Nephron progenitor cell (in vitro differentiated cells): ENCODE data around the gene ARHGEF7.

Source experiments
- DNase-seq: peaks from one replicate; pipeline ENCODE4 v3.0.0; 2021
- H3K27ac Mint-ChIP-seq: 2 replicates; pipeline ENCODE4 v1.8.0; 2021; ENCODE audit warnings: mild to moderate bottlenecking, moderate library complexity, mixed read lengths
- H3K27me3 Mint-ChIP-seq: 2 replicates; pipeline ENCODE4 v1.8.0; 2021; ENCODE audit warnings: mild to moderate bottlenecking, low read depth, mixed read lengths; ENCODE audit not compliant: poor library complexity
- H3K36me3 Mint-ChIP-seq: 2 replicates; pipeline ENCODE4 v1.8.0; 2021; ENCODE audit warnings: low read depth, mixed read lengths
- H3K4me1 Mint-ChIP-seq: 2 replicates; pipeline ENCODE4 v1.8.0; 2021; ENCODE audit warnings: mixed read lengths
- H3K4me3 Mint-ChIP-seq: 2 replicates; pipeline ENCODE4 v1.8.0; 2021; ENCODE audit warnings: mild to moderate bottlenecking, moderate library complexity, mixed read lengths
- H3K9me3 Mint-ChIP-seq: 2 replicates; pipeline ENCODE4 v1.8.0; 2021; ENCODE audit warnings: mild to moderate bottlenecking, moderate library complexity, mixed read lengths
- CTCF ChIP-seq: fragments of 200-600 bp; sonication (generic); IDR thresholded peaks from 2 replicates; pipeline ENCODE4 v1.5.0; 2021; ENCODE audit warnings: antibody characterized with exemption

Gene ARHGEF7

DNA sequence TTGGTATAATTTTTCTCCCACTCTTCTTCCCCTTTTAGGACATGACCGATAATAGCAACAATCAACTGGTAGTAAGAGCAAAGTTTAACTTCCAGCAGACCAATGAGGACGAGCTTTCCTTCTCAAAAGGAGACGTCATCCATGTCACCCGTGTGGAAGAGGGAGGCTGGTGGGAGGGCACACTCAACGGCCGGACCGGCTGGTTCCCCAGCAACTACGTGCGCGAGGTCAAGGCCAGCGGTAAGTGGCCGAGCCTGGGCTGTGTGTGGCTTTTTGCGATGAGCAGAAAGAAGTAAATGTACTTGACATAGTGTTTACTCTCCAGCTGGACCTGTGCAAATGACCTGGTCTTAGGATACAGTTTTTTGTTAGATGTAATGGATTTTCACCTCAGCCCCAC is 102.5 kb downstream of the ARHGEF7 start:
- no peak for DNase-seq
- Mint-ChIP-seq H3K27me3 (no peaks in the 10 kb centered on the region), H3K4me1 (peaks cover 34% of the 10 kb centered on the region), H3K27ac (no peak overlapping the region), H3K36me3 (peaks cover 19% of the 10 kb centered on the region), H3K9me3 (no peaks in the 10 kb centered on the region), H3K4me3 (no peak overlapping the region)
- no peak for TF ChIP-seq CTCF

GRCh38 chr13:111219280-111219679 is 104.2 kb downstream of the ARHGEF7 start:
- Mint-ChIP-seq H3K27me3 (no peaks in the 10 kb centered on the region), H3K4me3 (no peak overlapping the region)

GRCh38 chr13:111219950-111220349 is 104.8 kb downstream of the ARHGEF7 start:
- Mint-ChIP-seq H3K27ac (peak overlapping the region; percentile 79), H3K4me3 (no peak overlapping the region), H3K36me3 (peaks cover 24% of the 10 kb centered on the region), H3K4me1 (peaks cover 35% of the 10 kb centered on the region), H3K9me3 (no peaks in the 10 kb centered on the region), H3K27me3 (no peaks in the 10 kb centered on the region)
- no peak for DNase-seq
- no peak for TF ChIP-seq CTCF

More at GRCh38 chr13:111219280-111219679, 104.2 kb downstream of the ARHGEF7 start:
- Mint-ChIP-seq H3K4me1 (peaks cover 35% of the 10 kb centered on the region), H3K27ac (no peak overlapping the region), H3K36me3 (peaks cover 19% of the 10 kb centered on the region), H3K9me3 (no peaks in the 10 kb centered on the region)
- no peak for DNase-seq
- no peak for TF ChIP-seq CTCF

GRCh38 chr13:111225166-111225565 is 110.1 kb downstream of the ARHGEF7 start:
- H3K27ac Mint-ChIP-seq = no peak overlapping the region
- H3K4me1 Mint-ChIP-seq = peaks cover 42% of the 10 kb centered on the region
- no peak overlapping the region for H3K4me3 Mint-ChIP-seq
- no peak for TF ChIP-seq CTCF
- no peak for DNase-seq
- H3K9me3 Mint-ChIP-seq = no peaks in the 10 kb centered on the region
- H3K27me3 Mint-ChIP-seq = no peaks in the 10 kb centered on the region
- H3K36me3 Mint-ChIP-seq = peaks cover 49% of the 10 kb centered on the region

- no peak overlapping the region for H3K27ac Mint-ChIP-seq
- no peaks in the 10 kb centered on the region for H3K9me3 Mint-ChIP-seq
- H3K4me3 Mint-ChIP-seq = no peak overlapping the region
- H3K27me3 Mint-ChIP-seq = no peaks in the 10 kb centered on the region
- peaks cover 49% of the 10 kb centered on the region for H3K36me3 Mint-ChIP-seq
- DNase-seq = no peak
- peaks cover 44% of the 10 kb centered on the region for H3K4me1 Mint-ChIP-seq
- TF ChIP-seq CTCF = no peak
Measured at GRCh38 chr13:111225810-111226546, 110.9 kb downstream of the ARHGEF7 start.

- no peak overlapping the region for H3K4me3 Mint-ChIP-seq
- DNase-seq = no peak
- H3K36me3 Mint-ChIP-seq = peaks cover 50% of the 10 kb centered on the region
- TF ChIP-seq CTCF = no peak
- H3K27ac Mint-ChIP-seq = no peak overlapping the region
- H3K27me3 Mint-ChIP-seq = no peaks in the 10 kb centered on the region
- H3K9me3 Mint-ChIP-seq = no peaks in the 10 kb centered on the region
- H3K4me1 Mint-ChIP-seq = peaks cover 52% of the 10 kb centered on the region
Measured at GRCh38 chr13:111227405-111227804, 112.3 kb downstream of the ARHGEF7 start.
